Right lung (tissue), 5 donors: Measurements from ENCODE around the gene ZNF184. TPM values are rescaled to one million over a fixed set of nuclear protein-coding genes. Genes with fewer than 3 reads are reported as not detected.
"Not testable (repeated sequence)": the region's sequence is repeated elsewhere in the genome, so short reads cannot be mapped to it uniquely, and the experiment has no call there.

Experiments used
- DNase-seq, 2 donors: peaks; one replicate each; pipeline ENCODE4 v3.0.0-alpha.2; 2013
- polyA plus RNA-seq, 5 donors: library from polyadenylated mRNA; unstranded; fragments of 120-200 nt; gene quantifications; one replicate each; pipeline versions ENCODE4 v1.2.1 to v1.2.3, GENCODE V29; 2013; ENCODE audit warnings: inconsistent platforms in 1 of 5, low replicate concordance in 1 of 5; ENCODE audit not compliant: insufficient read length in 5 of 5, insufficient read depth in 1 of 5

The ZNF184 gene
- polyA plus RNA-seq, 5 donors: 13.4 to 22.9 (median 18.4) TPM

DNA sequence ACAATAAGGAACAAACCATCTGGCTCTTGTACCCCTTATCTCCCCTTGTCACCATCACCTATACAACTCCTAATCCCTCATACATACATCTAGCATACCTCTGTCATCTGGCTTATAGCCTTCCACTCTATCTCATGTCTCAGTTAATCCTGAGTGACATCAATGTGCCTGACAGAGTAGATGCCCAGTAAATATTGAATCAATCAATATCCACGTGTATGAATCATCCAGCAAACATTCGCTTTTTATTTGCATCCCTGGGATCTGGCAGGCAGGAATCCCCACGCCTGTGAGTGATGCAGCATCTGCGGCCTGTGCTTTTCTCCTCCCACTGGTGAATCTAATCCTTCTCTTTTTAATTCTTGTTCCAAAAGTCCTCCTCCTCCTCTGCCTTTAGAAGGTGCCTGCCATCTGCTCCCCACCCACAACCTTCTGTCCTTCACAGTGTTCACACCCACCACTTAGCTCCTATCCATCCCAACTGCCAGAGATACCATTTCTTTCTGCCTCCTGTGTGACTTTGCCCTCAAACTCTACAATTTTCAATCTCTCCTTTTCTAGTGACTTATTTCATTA, 46.8 kb downstream of the ZNF184 start:
- no peak for DNase-seq

DNA sequence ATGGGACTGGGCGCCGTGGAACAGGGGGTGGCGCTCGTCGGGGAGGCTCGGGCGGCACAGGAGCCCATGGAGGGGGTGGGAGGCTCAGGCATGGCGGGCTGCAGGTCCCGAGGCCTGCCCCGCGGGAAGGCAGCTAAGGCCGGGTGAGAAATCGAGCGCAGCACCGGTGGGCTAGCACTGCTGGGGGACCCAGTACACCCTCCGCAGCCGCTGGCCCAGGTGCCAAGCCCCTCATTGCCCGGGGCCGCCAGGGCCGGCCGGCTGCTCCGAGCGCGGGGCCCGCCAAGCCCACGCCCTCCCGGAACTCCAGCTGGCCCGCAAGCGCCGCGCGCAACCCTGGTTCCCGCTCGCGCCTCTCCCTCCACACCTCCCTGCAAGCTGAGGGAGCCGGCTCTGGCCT, 48.1 kb downstream of the ZNF184 start:
- DNase-seq: not testable (repeated sequence)

DNA sequence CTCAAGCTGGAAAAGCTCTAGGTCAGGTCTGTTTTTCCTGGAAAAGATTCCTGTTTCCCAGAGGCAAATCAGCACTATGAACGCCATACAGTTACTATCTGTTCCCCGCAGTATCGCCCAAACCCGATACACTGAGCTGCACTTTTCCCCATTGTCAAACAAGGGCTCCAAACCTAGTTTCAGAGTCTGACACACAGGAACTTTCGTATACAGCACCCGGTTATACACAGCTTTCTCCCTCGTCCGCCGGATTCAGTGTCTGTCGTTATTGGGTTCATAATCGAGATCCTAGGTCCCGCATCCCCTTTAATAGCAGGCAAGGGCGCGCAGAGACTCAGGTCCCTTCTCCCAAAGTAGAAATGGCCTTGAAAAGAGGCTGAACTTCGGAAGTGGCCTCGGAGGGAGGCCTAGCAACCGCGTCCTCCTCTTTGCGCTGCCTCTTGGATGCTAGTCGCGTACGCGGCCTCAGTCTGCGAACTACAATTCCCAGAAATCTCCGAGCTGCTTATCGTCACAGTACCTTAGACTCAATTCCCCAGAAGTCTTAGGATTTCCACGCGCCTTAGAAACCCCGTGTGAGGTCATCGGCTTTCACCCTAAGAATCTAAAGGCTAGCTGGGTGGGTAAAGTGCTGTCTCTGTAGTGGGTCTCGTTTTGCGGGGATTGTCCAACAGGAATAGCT, 50.1 kb downstream of the ZNF184 start:
- peak; percentile 15 to 16 for DNase-seq

DNA sequence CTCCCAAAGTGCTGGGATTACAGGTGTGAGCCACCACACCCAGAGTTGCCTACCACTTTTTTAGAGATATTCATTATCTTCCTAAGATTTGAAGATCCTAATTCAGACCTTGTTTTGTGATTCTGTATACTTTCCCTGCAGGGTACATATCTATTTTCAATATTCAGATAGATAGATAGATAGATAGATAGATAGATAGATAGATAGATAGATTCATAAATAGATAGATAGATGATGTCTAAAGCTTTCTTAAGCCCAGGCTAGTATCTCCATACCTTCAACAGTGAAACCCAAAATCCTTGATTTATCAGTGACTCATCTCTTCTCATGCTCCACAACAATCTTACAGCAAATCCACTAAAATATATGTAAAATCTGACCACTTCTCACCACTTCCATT, 53.5 kb downstream of the ZNF184 start:
- no peak for DNase-seq

DNA sequence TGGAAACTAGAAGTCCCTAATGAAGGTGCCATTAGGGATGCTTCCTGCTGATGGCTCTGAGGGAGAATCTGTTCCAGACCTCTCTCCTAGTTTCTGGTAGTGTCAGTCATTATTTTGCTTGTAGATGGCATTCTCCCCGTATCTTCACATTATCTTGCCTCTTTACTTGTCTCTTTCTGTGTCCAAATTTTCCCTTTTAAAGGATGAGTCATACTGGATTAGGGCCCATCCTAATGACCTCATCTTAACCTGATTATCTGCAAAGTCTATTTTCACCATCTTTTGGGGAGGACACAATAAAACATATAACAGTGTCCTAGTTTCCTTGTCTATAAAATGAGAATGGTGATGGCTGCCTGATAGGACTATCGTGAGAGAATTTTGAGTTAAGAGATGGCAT, 57.0 kb downstream of the ZNF184 start:
- DNase-seq: no peak

GRCh38 chr6:27414996-27415395, 57.9 kb downstream of the ZNF184 start:
- DNase-seq: no peak

DNA sequence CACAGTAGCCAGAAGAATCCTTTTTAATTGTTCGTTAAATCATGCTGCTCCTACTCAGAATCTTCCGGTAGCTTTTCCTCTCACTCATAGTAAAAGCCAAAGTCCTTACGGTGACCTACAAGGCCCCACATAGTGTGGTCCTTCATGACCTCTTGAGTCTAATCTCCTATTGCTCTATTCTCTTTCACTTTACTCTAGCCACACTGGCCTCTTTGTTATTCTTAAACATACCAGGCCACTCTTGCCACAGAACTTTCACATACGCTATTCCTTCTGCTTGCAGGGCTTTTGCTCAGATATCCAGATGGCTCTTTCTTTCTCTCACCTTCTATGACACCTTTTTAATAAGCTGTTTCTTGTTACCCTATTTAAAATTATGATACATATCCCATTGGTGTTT, 58.6 kb downstream of the ZNF184 start:
- no peak for DNase-seq

- no peak for DNase-seq
Measured at GRCh38 chr6:27407153-27407814, 65.6 kb downstream of the ZNF184 start.

DNA sequence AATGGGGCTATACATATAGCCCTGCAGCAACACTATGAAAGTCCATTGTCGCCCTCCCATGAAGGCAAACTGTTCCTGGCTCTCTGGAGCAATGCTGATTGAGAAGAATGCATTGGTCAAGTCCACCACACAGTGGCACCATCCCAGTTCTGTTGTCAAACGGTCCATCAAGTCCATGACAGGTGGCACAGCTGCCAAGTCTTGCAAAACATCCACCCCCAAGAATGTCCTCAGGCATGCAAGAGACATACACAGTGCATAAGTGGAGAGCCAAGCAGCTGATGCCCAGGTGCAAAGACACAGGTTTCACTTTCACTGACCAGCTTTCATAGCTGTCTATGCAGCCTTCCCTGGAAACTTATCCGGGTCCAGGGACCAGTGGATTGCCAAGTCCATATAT, 66.8 kb downstream of the ZNF184 start:
- DNase-seq: no peak

DNA sequence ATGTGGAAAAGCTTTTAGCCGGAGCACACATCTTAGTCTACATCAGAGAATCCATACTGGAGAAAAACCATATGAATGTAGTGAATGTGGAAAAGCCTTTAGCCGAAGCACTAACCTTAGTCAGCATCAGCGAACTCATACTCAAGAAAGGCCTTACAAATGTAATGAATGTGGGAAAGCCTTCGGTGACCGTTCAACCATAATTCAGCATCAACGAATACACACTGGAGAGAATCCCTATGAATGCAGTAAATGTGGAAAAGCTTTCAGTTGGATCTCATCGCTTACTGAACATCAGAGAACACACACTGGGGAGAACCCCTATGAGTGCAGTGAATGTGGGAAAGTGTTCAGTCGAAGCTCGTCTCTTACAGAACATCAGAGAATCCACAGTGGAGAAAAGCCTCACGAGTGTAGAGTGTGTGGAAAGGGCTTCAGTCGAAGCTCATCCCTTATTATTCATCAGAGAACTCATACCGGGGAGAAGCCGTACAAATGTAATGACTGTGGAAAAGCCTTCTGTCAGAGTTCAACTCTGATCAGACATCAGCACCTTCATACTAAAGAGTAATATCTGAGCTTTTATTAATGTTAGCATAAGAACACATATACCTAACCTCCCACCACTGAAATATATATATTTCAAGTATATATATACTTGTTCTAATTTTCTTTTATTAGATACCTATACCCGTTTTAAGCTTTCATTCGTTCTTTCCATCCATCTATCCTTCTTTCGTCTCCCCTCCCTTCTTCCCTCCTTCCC, 71.8 kb downstream of the ZNF184 start:
- DNase-seq: no peak

Other genes with a start within 250 kb of the ZNF184 start
- 1 to 10 TPM; 3.2 to 5.0 (median 4.6) TPM for gene PRSS16, start 225.4 kb downstream of the ZNF184 start, polyA plus RNA-seq
- gene POM121L2, start 160.8 kb downstream of the ZNF184 start, polyA plus RNA-seq: under 1 TPM in 2 of 5 donors, not detected in 3; 0.04 to 0.05 TPM
- gene ZNF391, start 84.3 kb downstream of the ZNF184 start, polyA plus RNA-seq: 10 to 100 TPM; 10.5 to 20.4 (median 18.9) TPM